Measurements from ENCODE around the gene BLTP3A.
"Not testable (repeated sequence)": the region's sequence is repeated elsewhere in the genome, so short reads cannot be mapped to it uniquely, and the experiment has no call there.

BLTP3A gene, protein sequence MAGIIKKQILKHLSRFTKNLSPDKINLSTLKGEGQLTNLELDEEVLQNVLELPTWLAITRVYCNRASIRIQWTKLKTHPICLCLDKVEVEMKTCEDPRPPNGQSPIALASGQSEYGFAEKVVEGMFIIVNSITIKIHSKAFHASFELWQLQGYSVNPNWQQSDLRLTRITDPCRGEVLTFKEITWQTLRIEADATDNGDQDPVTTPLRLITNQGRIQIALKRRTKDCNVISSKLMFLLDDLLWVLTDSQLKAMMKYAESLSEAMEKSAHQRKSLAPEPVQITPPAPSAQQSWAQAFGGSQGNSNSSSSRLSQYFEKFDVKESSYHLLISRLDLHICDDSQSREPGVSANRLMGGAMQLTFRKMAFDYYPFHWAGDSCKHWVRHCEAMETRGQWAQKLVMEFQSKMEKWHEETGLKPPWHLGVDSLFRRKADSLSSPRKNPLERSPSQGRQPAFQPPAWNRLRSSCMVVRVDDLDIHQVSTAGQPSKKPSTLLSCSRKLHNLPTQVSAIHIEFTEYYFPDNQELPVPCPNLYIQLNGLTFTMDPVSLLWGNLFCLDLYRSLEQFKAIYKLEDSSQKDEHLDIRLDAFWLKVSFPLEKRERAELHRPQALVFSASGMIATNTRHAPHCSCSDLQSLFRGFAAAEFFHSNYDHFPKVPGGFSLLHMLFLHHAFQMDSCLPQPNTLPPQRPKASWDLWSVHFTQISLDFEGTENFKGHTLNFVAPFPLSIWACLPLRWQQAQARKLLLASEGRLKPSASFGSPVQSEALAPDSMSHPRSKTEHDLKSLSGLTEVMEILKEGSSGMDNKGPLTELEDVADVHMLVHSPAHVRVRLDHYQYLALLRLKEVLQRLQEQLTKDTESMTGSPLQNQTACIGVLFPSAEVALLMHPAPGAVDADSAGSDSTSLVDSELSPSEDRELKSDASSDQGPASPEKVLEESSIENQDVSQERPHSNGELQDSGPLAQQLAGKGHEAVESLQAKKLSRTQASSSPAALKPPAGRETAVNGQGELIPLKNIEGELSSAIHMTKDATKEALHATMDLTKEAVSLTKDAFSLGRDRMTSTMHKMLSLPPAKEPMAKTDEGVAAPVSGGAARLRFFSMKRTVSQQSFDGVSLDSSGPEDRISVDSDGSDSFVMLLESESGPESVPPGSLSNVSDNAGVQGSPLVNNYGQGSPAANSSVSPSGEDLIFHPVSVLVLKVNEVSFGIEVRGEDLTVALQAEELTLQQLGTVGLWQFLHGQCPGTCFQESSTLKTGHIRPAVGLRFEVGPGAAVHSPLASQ (N-terminal part only)

DNA sequence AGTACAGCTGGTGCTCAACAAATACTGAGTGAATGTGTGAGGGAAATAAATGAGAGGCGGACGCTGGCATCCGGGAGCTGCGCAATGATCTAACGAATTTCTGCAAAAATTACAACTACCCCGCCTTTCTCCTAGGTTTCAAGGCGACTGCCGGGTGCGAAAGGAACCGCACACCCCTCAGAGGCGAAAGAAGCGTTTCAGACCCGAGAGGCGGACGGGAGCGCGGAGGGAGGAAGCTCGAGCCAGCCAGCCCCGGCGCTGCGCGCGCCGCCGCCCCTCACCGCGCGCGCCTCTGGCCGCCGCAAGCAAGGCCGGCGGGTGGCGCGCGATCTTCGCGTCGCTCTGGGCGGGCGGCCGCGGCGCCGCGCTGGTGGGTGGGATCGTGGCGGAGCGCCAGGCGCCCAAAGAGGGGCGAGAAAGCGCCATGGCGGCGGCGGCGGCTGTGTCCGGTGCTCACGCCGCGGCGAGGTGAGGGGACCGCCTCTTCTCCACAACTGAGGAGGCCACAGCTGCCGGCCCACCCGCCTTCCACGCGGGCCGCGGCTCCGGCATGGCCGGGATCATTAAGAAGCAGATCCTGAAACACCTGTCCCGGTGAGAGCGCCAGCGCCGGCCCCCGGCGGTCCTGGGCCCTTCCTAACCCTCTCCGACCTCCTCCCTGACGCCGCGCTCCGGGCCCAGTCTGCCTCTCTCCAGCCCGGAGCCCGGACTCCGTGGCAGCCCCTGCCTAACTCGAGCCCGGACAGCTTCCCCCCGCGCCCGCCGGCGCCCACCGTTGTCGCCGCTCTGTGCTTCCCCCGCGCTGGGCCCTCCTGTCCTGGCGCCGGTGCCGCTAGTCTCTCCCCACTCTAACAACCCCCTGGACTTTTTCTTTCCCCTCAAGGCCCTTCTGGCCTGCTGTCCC lies at the start of gene BLTP3A:
TSS of gene BLTP3A (plus strand) at position 383 of the 904 bp plus-strand sequence. CDS start at position 551, 168 bp downstream.
- no peak for DNase-seq (ENCODE audit: low read depth, low spot score)

DNA sequence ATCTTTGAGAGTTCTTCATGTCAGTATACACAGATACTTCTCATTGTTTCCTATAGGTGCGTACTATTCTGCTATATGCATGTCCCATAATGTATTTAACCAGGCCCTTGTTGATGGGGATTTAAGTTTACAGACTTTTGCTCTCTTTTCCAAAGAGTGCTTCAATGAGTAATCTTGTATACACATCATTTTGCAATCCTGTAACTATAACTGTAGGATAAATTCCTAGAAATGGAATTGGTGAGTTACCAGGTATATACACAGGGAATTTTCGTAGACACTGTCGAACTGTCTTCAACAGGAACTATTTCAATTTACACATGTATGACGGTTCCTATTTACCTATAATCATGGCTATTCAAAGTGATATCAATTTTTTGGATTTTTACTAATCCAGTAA lies 49.8 kb upstream of the BLTP3A start:
- DNase-seq (ENCODE audit: low read depth, low spot score), result no peak

DNA sequence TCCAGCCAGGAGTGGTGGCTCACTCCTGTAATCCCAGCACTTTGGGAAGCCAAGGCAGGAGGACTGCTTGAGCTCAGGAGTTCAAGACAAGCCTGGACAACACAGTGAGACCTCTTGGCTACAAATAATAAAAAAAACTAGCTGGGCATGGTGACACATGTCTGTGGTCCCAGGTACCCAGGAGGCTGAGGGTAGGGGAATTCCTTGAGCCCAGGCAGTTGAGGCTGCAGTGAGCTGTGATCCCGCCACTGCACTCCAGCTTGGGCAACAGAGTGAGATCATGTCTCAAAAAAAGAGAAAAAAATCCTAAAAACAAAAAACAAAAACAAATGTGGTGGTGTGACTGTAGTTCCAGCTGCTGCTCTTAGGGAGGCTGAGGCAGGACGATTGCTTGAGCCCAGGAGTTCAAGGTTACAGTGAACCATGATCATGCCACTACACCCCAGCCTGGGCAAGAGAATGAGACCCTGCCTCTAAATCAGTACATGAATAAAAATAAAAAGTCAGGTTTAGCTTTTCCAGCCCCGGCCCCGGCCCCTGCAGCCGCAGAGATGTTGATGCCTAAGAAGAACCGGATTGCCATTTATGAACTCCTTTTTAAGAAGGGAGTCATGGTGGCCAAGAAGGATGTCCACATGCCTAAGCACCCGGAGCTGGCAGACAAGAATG lies 48.1 kb upstream of the BLTP3A start:
- no peak for DNase-seq (ENCODE audit: low read depth, low spot score)

DNA sequence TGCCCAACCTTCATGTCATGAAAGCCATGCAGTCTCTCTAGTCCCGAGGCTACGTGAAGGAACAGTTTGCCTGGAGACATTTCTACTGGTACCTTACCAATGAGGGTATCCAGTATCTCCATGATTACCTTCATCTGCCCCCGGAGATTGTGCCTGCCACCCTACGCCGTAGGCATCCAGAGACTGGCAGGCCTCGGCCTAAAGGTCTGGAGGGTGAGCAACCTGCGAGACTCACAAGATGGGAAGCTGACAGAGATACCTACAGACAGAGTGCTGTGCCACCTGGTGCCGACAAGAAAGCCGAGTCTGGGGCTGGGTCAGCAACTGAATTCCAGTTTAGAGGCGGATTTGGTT lies 47.6 kb upstream of the BLTP3A start:
- DNase-seq (ENCODE audit: low read depth, low spot score), result not testable (repeated sequence)

DNA sequence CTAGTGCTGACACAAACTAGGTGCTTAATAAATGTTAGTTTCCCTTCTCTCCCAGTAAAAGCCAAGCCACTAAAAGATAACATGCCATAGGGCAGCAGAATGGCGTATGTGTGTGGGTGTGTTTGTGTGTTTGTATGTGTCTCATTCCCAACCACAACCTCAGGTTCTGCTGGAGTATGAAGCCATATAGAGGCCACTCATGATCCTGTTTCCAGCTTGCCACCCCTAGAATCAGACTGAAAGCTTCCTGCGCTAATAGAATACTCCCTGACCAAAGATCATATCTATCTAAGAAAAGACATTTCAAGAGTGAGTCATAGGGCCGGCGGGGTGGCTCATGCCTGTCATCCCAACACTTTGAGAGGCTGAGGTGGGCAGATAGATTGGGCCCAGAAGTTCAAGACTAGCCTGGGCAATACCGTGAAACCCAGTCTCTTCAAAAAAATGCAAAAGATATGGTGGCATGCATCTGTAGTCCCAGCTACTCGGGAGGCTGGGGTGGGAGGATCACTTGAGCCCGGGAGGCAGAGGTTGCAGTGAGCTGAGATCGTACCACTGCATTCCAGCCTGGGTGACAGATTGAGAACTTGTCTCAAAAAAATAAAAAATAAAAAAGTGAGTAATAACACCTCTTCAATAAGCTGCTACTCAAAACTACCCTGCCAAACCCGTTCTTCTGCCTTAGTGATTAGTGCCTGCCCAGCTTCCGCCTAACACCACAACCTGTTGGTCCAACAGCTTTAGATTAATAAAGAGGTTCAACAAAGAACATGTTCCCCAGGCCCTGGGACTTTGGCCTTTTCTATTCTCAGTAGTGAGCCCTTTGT lies 46.4 kb upstream of the BLTP3A start:
- no peak for DNase-seq (ENCODE audit: low read depth, low spot score)

DNA sequence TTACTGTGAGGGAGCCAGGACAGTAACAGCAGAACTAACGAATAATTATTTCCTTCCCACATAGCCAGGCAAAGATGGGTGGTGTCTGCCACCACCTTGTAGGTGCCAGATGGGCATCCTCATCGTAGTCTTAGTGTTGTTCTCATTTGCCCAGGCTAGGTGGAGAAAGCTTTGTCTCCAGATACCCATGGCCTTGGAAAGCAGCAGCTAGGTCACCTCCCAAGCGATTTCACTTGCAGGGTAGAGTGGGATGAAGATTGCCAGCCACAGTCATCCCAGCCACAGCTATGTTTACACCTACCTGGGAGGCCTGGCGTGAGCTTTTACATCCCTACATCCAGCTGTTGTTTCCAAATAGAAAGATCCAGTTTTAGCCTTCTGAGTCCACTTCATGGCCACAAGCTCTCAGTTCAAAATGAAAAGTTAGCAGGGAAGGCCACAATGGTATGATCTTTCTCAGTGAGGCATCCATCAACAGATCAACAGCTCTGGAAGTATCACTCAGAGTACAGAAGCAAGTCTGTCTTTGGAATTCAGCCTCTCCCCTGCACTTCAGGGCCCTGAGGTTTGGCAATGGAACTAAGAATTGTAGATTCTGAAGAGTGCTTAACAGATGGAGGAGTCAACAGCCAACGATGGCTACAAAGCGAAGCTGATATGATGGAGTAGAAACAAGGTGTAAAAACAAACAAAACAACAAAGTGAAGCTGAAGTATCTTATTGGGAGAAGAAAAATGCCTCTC lies 45.6 kb upstream of the BLTP3A start:
- DNase-seq (ENCODE audit: low read depth, low spot score), result no peak

DNA sequence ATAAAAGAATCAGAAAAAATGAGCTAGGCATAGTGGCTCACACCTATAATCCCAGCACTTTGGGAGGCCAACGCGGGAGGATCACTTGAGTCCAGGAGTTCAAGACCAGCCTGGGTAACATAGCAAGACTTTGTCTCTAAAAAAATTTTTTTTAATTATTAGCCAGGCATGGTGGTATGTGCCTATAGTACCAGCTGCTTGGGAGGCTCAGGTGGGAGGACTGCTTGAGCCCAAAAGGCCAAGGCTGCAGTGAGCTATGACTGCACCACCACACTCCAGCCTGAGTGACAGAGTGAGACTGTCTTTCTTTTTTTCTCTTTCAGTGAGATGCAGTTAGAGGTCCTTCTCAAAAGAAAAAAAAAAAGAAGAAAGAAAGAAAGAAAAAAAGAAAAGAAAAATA lies 43.1 kb upstream of the BLTP3A start:
- DNase-seq (ENCODE audit: low read depth, low spot score), result no peak

DNA sequence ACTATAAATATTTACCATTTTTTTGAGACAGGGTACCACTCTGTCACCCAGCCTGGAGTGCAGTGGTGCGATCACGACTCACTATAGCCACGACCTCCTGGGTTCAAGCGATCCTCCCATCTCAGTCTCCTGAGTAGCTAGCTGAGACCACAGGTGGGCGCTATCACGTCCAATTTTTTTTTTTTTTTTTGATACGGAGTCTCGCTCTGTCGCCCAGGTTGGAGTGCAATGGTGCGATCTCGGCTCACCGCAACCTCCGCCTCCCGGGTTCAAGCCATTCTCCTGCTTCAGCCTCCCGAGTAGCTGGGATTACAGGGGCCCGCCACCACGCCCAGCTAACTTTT lies 35.4 kb upstream of the BLTP3A start:
- not testable (repeated sequence) for DNase-seq (ENCODE audit: low read depth, low spot score)

DNA sequence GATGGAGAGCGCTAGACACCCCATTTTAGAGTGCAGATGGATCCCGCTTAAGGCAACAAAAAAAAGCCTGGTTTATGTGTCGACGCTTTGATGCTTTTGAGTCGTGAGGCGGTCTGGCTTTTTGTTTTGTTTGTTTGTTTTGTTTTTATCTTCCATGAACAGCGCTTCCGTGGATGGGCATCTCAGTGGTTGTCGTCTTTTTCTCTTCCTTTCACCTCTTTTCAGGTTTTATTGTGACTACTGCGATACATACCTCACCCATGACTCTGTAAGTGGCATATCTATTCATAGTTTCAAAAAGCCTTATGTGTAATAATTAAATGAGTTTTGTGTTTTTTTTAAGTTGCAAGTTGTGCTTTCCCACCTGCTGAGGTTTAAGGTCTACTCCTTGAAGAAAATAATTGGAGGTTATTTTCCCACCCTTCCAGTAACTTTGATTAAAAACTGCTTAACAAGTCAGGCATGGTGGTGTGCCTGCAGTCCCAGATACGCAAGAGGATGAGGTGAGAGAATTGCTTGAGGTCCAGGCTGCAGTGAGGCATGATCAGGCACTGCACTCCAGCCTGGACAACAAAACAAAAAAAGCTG lies 34.1 kb upstream of the BLTP3A start:
- DNase-seq (ENCODE audit: low read depth, low spot score), result no peak

DNA sequence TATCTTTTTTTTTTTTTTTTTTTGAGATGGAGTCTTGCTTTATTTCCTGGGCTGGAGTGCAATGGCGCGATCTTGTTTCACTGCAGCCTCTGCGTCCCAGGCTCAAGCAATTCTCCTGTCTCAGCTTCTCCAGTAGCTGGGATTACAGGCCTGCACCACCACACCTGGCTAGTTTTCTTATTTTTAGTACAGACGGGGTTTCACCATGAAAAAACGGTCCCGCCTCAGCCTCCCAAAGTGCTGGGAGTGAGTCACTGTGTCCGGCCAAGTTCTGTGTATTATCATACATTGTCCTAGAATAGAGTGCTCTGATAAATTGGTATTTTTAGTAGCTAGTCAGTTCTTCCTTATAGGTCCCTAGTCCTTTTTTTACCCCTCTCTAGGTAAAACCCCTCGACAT lies 31.8 kb upstream of the BLTP3A start:
- no peak for DNase-seq (ENCODE audit: low read depth, low spot score)

DNA sequence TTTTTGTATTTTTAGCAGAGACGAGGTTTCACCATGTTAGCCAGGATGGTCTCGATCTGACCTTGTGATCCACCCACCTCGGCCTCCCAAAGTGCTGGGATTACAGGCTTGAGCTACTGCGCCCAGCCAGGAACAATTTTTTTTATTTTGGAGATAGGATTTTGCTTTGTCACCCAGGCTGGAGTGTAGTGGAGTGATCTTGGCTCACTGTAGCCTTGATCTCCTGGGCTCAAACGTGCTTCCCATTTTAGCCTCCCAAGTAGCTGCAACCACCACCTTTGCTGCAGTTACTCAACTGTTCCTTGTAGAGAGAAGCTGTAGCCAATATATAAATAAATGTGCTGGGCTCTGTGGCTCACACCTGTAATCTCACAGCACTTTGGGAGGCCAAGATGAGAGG lies 30.2 kb upstream of the BLTP3A start:
- DNase-seq (ENCODE audit: low read depth, low spot score), result not testable (repeated sequence)

DNA sequence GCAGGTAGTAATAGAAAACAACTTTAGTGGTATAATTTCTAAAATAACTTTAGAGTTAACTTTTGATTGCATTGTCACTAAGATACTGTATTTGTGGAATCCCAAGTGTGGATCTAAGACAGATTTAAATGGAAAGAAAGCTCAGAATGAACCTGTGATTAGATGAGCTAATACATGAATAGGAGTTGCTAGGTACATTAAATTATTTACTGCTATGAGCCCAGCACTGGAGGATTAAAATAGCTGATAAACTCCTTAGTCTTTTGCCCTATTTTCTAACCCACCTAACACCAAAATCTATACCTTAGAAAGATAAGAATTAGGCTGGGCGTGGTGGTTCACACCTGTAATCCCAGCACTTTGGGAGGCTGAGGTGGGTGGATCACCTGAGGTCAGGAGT lies 23.7 kb upstream of the BLTP3A start:
- DNase-seq (ENCODE audit: low read depth, low spot score), result no peak

DNA sequence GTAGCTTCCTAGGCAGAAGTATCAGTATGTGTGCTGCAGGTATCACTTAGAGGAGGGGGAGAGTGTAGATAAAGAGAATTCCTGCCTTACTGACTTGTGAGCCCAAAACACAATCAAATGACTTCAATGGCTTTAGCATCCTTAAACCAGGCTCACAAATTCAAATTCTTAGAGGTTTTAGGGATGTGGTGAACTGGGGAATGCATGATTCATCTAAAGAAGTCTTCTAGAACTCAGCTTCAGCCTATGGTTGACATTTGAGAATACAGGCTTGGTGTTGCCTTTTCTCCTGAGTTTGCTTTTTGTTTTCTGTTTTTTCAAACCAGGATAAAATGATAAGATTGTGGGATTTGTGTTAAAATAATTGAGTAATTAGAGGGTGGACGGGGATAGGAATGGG lies 20.2 kb upstream of the BLTP3A start:
- DNase-seq (ENCODE audit: low read depth, low spot score), result no peak

DNA sequence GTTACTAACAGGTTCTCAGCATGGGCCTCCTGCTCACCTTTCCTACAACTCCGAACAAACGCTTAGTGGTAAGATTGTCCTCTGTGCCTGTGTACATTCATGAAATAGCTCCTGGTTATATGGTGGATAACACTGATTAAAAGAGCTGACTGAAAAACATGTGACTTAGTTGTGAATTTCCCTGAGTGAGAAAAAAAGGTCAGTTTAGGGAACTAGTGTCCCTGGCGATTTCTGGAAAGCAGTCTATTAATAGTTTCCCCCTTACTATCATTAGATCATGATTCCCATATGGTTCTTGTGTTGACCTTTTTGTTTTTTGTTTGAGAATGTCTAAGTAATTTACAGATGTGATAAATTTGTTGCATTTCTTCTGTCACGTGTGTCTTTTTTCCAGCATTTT lies 18.9 kb upstream of the BLTP3A start:
- DNase-seq (ENCODE audit: low read depth, low spot score), result no peak

DNA sequence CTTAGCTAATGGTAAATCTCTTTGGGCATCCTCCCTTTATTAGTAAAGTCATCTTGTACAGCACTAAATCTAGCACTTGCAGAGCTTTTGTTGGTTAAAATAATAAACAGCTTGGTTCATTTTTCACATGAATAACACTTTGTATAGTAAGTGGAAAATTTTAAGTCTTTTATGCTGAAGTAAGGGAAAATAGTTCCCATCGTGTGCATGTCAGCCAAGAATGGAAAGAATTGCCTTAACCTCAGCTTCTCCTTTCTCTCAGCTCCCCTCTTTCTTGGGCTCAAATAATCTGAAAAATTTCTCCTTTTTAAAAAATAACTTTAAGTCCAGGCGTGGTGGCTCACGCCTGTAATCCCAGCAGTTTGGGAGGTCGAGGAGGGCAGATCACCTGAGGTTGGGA lies 18.0 kb upstream of the BLTP3A start:
- DNase-seq (ENCODE audit: low read depth, low spot score), result no peak

DNA sequence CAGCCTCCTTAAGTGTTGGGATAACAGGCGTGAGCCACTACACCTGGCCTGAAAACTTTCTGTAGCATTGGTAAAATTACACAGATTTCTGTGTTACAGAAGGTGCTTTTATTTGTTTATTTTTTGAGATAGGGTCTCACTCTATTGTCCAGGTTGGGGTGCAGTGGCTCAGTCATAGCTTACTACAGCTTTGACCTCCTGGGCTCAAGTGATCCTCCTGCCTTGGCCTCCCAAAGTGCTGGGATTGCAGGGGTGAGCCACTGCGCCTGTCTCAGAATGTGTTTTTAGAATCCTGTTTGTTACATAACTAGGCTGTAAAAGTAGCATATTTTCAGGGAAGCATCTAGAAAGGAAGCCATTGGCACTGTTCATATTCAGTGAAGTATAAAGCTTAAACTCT lies 16.9 kb upstream of the BLTP3A start:
- no peak for DNase-seq (ENCODE audit: low read depth, low spot score)

DNA sequence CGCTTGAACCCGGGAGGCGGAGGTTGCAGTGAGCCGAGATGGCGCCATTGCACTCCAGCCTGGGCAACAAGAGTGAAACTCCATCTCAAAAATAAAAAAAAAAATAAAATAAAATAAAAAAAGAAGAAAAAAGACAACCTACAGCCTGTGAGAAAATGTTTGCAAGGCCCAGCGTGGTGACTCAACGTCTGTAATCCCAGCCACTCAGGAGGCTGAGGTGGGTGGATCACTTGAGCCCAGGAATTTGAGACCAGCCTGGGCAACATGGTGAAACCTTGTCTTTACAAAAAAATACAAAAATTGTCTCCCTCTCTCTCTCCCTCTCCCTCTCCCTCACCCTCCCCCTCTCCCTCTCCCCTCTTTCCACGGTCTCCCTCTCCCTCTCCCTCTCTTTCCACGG lies 6.5 kb upstream of the BLTP3A start:
- not testable (repeated sequence) for DNase-seq (ENCODE audit: low read depth, low spot score)

DNA sequence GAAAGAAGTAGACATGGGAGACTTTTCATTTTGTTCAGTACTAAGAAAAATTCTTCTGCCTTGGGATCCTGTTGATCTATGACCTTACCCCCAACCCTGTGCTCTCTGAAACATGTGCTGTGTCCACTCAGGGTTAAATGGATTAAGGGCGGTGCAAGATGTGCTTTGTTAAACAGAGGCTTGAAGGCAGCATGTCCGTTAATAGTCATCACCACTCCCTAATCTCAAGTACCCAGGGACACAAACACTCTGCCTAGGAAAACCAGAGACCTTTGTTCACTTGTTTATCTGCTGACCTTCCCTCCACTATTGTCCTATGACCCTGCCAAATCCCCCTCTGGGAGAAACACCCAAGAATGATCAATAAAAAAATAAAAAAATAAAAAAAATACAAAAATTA lies 4.7 kb upstream of the BLTP3A start:
- not testable (repeated sequence) for DNase-seq (ENCODE audit: low read depth, low spot score)

DNA sequence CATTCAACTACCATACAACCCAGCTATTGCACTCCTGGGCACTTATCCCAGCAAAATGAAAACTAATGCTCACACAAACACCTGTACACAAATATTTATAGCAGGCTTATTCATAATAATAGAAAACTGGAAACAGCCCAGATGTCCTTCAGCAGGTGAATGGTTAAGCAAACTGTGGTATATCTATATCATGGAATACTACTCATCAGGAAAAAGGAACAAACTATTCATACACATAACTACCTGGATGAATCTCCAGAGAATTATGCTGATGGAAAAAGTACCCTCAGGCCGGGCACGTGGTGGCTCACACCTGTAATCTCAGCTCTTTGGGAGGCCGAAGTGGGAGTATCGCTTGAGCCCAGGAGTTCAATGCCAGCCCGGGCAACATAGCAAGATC lies 3.8 kb upstream of the BLTP3A start:
- no peak for DNase-seq (ENCODE audit: low read depth, low spot score)

Data from iPS DF 19.7 (cell line).